ENCODE measurements around the gene PYGO1.

- TF ChIP-seq, protein P1, sequence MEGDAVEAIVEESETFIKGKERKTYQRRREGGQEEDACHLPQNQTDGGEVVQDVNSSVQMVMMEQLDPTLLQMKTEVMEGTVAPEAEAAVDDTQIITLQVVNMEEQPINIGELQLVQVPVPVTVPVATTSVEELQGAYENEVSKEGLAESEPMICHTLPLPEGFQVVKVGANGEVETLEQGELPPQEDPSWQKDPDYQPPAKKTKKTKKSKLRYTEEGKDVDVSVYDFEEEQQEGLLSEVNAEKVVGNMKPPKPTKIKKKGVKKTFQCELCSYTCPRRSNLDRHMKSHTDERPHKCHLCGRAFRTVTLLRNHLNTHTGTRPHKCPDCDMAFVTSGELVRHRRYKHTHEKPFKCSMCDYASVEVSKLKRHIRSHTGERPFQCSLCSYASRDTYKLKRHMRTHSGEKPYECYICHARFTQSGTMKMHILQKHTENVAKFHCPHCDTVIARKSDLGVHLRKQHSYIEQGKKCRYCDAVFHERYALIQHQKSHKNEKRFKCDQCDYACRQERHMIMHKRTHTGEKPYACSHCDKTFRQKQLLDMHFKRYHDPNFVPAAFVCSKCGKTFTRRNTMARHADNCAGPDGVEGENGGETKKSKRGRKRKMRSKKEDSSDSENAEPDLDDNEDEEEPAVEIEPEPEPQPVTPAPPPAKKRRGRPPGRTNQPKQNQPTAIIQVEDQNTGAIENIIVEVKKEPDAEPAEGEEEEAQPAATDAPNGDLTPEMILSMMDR (IDR thresholded peaks at IDR 0.05; ENCODE audit: low read depth, low read length) = no peak
- TF ChIP-seq POLR2A (IDR thresholded peaks at IDR 0.05; ENCODE audit: extremely low read depth, insufficient read length) (no peak), MYC (IDR thresholded peaks at IDR 0.05; ENCODE audit: low read depth, low read length) (no peak)
Observed at GRCh38 chr15:55494931-55495330, 93.2 kb downstream of the PYGO1 start.
